Measurements from ENCODE around the gene MAS1L.

The MAS1L gene

GRCh38 chr6:29486577-29486976, 1.2 kb downstream of the MAS1L start:
- Histone ChIP-seq H3K27ac (no peak overlapping the region), H3K36me3 (ENCODE audit: control insufficient read depth, insufficient read depth, low read length) (no peaks in the 10 kb centered on the region), H3K79me2 (no peaks in the 10 kb centered on the region), H3K27me3 (ENCODE audit: control insufficient read depth, insufficient read depth, low read length) (no peaks in the 10 kb centered on the region), H3K4me2 (ENCODE audit: low read length) (no peak overlapping the region), H3K4me3 (ENCODE audit: low read depth, low read length) (no peak overlapping the region), H3K9ac (no peak overlapping the region), H3K4me1 (no peaks in the 10 kb centered on the region), H3K9me3 (ENCODE audit: control insufficient read depth, low read length) (no peaks in the 10 kb centered on the region), H2AFZ (no peak overlapping the region)
- TF ChIP-seq CTCF (IDR thresholded peaks at IDR 0.05) = no peak

- H3K27ac ChIP-seq = no peak overlapping the region
- no peaks in the 10 kb centered on the region for H3K79me2 ChIP-seq
- H2AFZ ChIP-seq = no peak overlapping the region
- H3K4me2 ChIP-seq (ENCODE audit: low read length) = no peak overlapping the region
- no peak overlapping the region for H3K4me3 ChIP-seq (ENCODE audit: low read depth, low read length)
- no peaks in the 10 kb centered on the region for H3K4me1 ChIP-seq
- TF ChIP-seq CTCF (IDR thresholded peaks at IDR 0.05) = no peak
- no peaks in the 10 kb centered on the region for H3K27me3 ChIP-seq (ENCODE audit: control insufficient read depth, insufficient read depth, low read length)
- H3K36me3 ChIP-seq (ENCODE audit: control insufficient read depth, insufficient read depth, low read length) = no peaks in the 10 kb centered on the region
- H3K9me3 ChIP-seq (ENCODE audit: control insufficient read depth, low read length) = no peaks in the 10 kb centered on the region
- H3K9ac ChIP-seq = no peak overlapping the region
Measured at GRCh38 chr6:29483735-29484134, 4.0 kb downstream of the MAS1L start.

- Histone ChIP-seq H3K4me2 (ENCODE audit: low read length) (no peak overlapping the region), H3K27ac (no peak overlapping the region), H3K27me3 (ENCODE audit: control insufficient read depth, insufficient read depth, low read length) (no peaks in the 10 kb centered on the region), H3K79me2 (no peaks in the 10 kb centered on the region), H3K4me1 (no peaks in the 10 kb centered on the region), H2AFZ (no peak overlapping the region), H3K36me3 (ENCODE audit: control insufficient read depth, insufficient read depth, low read length) (no peaks in the 10 kb centered on the region), H3K4me3 (ENCODE audit: low read depth, low read length) (no peak overlapping the region), H3K9ac (no peak overlapping the region), H3K9me3 (ENCODE audit: control insufficient read depth, low read length) (no peaks in the 10 kb centered on the region)
- no peak for TF ChIP-seq CTCF (IDR thresholded peaks at IDR 0.05)
Measured at GRCh38 chr6:29483186-29483585, 4.6 kb downstream of the MAS1L start.

GRCh38 chr6:29479560-29479959, 8.2 kb downstream of the MAS1L start:
- no peaks in the 10 kb centered on the region for H3K27me3 ChIP-seq (ENCODE audit: control insufficient read depth, insufficient read depth, low read length)
- no peak overlapping the region for H3K9ac ChIP-seq
- no peaks in the 10 kb centered on the region for H3K9me3 ChIP-seq (ENCODE audit: control insufficient read depth, low read length)
- H3K36me3 ChIP-seq (ENCODE audit: control insufficient read depth, insufficient read depth, low read length) = no peaks in the 10 kb centered on the region
- no peak overlapping the region for H3K4me2 ChIP-seq (ENCODE audit: low read length)
- no peak overlapping the region for H2AFZ ChIP-seq
- H3K4me1 ChIP-seq = no peaks in the 10 kb centered on the region
- no peaks in the 10 kb centered on the region for H3K79me2 ChIP-seq
- no peak overlapping the region for H3K4me3 ChIP-seq (ENCODE audit: low read depth, low read length)
- H3K27ac ChIP-seq = no peak overlapping the region
- no peak for TF ChIP-seq CTCF (IDR thresholded peaks at IDR 0.05)

- Histone ChIP-seq H3K4me1 (no peaks in the 10 kb centered on the region), H3K27ac (no peak overlapping the region), H3K9me3 (ENCODE audit: control insufficient read depth, low read length) (no peaks in the 10 kb centered on the region), H3K4me2 (ENCODE audit: low read length) (no peak overlapping the region), H3K27me3 (ENCODE audit: control insufficient read depth, insufficient read depth, low read length) (no peaks in the 10 kb centered on the region), H2AFZ (no peak overlapping the region), H3K36me3 (ENCODE audit: control insufficient read depth, insufficient read depth, low read length) (no peaks in the 10 kb centered on the region), H3K4me3 (ENCODE audit: low read depth, low read length) (no peak overlapping the region), H3K9ac (no peak overlapping the region), H3K79me2 (no peaks in the 10 kb centered on the region)
- no peak for TF ChIP-seq CTCF (IDR thresholded peaks at IDR 0.05)
Measured at GRCh38 chr6:29478740-29479139, 9.0 kb downstream of the MAS1L start.
